Measurements from ENCODE around the gene INMT.

GRCh38 chr7:30708412-30708811 is 43.5 kb upstream of the INMT start:
- TF ChIP-seq, protein P1, sequence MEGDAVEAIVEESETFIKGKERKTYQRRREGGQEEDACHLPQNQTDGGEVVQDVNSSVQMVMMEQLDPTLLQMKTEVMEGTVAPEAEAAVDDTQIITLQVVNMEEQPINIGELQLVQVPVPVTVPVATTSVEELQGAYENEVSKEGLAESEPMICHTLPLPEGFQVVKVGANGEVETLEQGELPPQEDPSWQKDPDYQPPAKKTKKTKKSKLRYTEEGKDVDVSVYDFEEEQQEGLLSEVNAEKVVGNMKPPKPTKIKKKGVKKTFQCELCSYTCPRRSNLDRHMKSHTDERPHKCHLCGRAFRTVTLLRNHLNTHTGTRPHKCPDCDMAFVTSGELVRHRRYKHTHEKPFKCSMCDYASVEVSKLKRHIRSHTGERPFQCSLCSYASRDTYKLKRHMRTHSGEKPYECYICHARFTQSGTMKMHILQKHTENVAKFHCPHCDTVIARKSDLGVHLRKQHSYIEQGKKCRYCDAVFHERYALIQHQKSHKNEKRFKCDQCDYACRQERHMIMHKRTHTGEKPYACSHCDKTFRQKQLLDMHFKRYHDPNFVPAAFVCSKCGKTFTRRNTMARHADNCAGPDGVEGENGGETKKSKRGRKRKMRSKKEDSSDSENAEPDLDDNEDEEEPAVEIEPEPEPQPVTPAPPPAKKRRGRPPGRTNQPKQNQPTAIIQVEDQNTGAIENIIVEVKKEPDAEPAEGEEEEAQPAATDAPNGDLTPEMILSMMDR (IDR thresholded peaks at IDR 0.05; ENCODE audit: low read depth, low read length) = no peak
- no peak for TF ChIP-seq EZH2phosphoT487 (IDR thresholded peaks at IDR 0.05; ENCODE audit: low read depth)

Data from OCI-LY3 (cell line).